Measurements from ENCODE around the gene NOX5. TPM values are rescaled to one million over a fixed set of nuclear protein-coding genes. Genes with fewer than 3 reads are reported as not detected.

NOX5 gene
- total and polyA plus RNA-seq, 2 donors (not counting 1 experiment from before 2014, with no cell fraction given), result 0.01 to 0.05 TPM

DNA sequence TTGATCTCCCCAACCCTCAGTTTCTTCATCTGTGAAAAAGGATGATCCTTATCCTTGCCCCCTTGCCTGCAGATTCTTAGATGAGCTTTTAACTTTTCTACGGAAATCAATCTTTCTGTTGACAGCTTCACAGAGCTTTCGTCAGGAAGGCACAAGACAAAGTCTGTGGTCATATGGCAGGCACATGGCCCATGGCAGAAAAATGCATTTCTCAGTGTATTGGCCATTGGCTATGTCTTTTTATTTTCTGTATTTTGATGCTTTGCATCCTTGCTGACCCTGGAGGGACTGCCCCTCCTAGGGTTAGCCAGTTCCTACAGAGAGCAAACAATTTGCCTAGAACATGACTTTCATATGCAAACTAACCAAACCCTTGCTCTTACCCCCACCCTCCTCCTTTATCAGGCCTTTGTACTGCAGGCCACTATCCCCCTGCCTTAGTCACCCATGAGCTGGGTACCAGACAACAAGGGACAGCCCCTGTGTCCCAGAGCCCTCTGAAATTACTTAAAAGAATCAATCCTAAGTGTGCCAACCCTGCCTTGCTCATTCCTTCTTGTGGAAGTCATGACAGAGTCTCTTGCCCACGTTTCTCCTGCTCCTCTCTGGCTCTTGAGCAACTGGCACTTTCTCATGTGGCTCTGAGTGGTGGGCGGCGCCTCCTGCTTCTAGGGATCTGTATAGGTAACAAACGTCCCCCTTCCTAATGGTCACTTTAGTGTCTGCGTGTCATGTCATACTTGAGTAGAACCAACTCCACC lies 24.1 kb upstream of the NOX5 start:
- Histone ChIP-seq H3K79me2 (ENCODE audit: control insufficient read depth, insufficient read depth, low read length) (no peaks in the 10 kb centered on the region), H3K4me1 (ENCODE audit: control insufficient read depth in 2 of 2, insufficient read depth in 2 of 2, low read length in 2 of 2) (no peaks in the 10 kb centered on the region), H4K20me1 (ENCODE audit: control insufficient read depth, insufficient read depth, low read length, poor library complexity, severe bottlenecking) (no peaks in the 10 kb centered on the region), H3K9me3 (ENCODE audit: control extremely low read depth in 1 of 3, control insufficient read depth in 2 of 3, insufficient read depth in 1 of 3, low read length in 2 of 3) (no peaks in the 10 kb centered on the region), H2AFZ (ENCODE audit: insufficient read depth, low read depth, low read length, poor library complexity, severe bottlenecking) (no peak overlapping the region), H3K27ac (ENCODE audit: low read length in 2 of 2) (no peak overlapping the region), H3K4me2 (replicated peaks; ENCODE audit: low read depth, low read length, poor library complexity, severe bottlenecking) (no peak overlapping the region), H3K27me3 (replicated peaks in 1 of 4; ENCODE audit: control extremely low read depth in 1 of 4, control insufficient read depth in 3 of 4, insufficient read depth in 4 of 4, low read length in 3 of 4) (no peaks in the 10 kb centered on the region), H3K9ac (ENCODE audit: low read length) (no peak overlapping the region), H3K36me3 (replicated peaks in 1 of 2; ENCODE audit: control extremely low read depth in 1 of 2, control insufficient read depth in 1 of 2, extremely low read depth in 1 of 2, insufficient read depth in 2 of 2, low read length in 1 of 2) (no peaks in the 10 kb centered on the region), H3K4me3 (ENCODE audit: control extremely low read depth in 1 of 5, extremely low read depth in 1 of 5, insufficient read depth in 1 of 5, low read depth in 2 of 5, low read length in 4 of 5) (no peak overlapping the region)
- no peaks in the 10 kb centered on the region for H3K9me3 Mint-ChIP-seq (ENCODE audit: insufficient read depth)
- TF ChIP-seq CTCF (IDR thresholded peaks at IDR 0.05) (no peak), EZH2 (IDR thresholded peaks at IDR 0.05; ENCODE audit: borderline replicate concordance, insufficient read depth, low read depth, low read length, poor library complexity, severe bottlenecking) (no peak)
- intact Hi-C loops (cut with micrococcal nuclease), result no loop called here
- 83% methylated on average over 6 of the region's 7 CpGs for WGBS (ENCODE audit: insufficient coverage)
- DNase-seq (no peak), ATAC-seq (ENCODE audit: low read depth) (no peak)
- no peak overlapping the region for H3K4me3 Mint-ChIP-seq
- H3K27me3 Mint-ChIP-seq, result peaks cover 25% of the 10 kb centered on the region
- ChIA-PET POLR2A (no interaction called here), CTCF (no interaction called here)
- H3K4me1 Mint-ChIP-seq, result no peaks in the 10 kb centered on the region
- no peak overlapping the region for H3K27ac Mint-ChIP-seq

- no peak for TF ChIP-seq EZH2 (IDR thresholded peaks at IDR 0.05; ENCODE audit: borderline replicate concordance, insufficient read depth, low read depth, low read length, poor library complexity, severe bottlenecking)
- TF ChIP-seq CTCF (IDR thresholded peaks at IDR 0.05), result no peak
- Mint-ChIP-seq H3K27me3 (peaks cover 25% of the 10 kb centered on the region), H3K4me3 (no peak overlapping the region), H3K9me3 (ENCODE audit: insufficient read depth) (no peaks in the 10 kb centered on the region), H3K4me1 (no peaks in the 10 kb centered on the region), H3K27ac (no peak overlapping the region)
- ATAC-seq (ENCODE audit: low read depth), result no peak
- no peak overlapping the region for H3K4me3 ChIP-seq (ENCODE audit: control extremely low read depth in 1 of 5, extremely low read depth in 1 of 5, insufficient read depth in 1 of 5, low read depth in 2 of 5, low read length in 4 of 5)
- no peaks in the 10 kb centered on the region for H3K9me3 ChIP-seq (ENCODE audit: control extremely low read depth in 1 of 3, control insufficient read depth in 2 of 3, insufficient read depth in 1 of 3, low read length in 2 of 3)
- H3K4me1 ChIP-seq (ENCODE audit: control insufficient read depth in 2 of 2, insufficient read depth in 2 of 2, low read length in 2 of 2), result no peaks in the 10 kb centered on the region
- POLR2A ChIA-PET, result no interaction called here
- WGBS (ENCODE audit: insufficient coverage), result 93% methylated on average over 5 of the region's 5 CpGs
- CTCF ChIA-PET, result no interaction called here
- DNase-seq, result no peak
- H3K4me2 ChIP-seq (replicated peaks; ENCODE audit: low read depth, low read length, poor library complexity, severe bottlenecking), result no peak overlapping the region
- no peaks in the 10 kb centered on the region for H3K36me3 ChIP-seq (replicated peaks in 1 of 2; ENCODE audit: control extremely low read depth in 1 of 2, control insufficient read depth in 1 of 2, extremely low read depth in 1 of 2, insufficient read depth in 2 of 2, low read length in 1 of 2)
- H3K27ac ChIP-seq (ENCODE audit: low read length in 2 of 2), result no peak overlapping the region
- H2AFZ ChIP-seq (ENCODE audit: insufficient read depth, low read depth, low read length, poor library complexity, severe bottlenecking), result no peak overlapping the region
- H4K20me1 ChIP-seq (ENCODE audit: control insufficient read depth, insufficient read depth, low read length, poor library complexity, severe bottlenecking), result no peaks in the 10 kb centered on the region
- intact Hi-C loops (cut with micrococcal nuclease), result no loop called here
- no peak overlapping the region for H3K9ac ChIP-seq (ENCODE audit: low read length)
- no peaks in the 10 kb centered on the region for H3K27me3 ChIP-seq (replicated peaks in 1 of 4; ENCODE audit: control extremely low read depth in 1 of 4, control insufficient read depth in 3 of 4, insufficient read depth in 4 of 4, low read length in 3 of 4)
- H3K79me2 ChIP-seq (ENCODE audit: control insufficient read depth, insufficient read depth, low read length), result no peaks in the 10 kb centered on the region
These were observed 23.4 kb upstream of the NOX5 start for GRCh38 chr15:68990992-68991500.
